ENCODE data around the gene ENTPD1.
"Not testable (repeated sequence)": the region's sequence is repeated elsewhere in the genome, so short reads cannot be mapped to it uniquely, and the experiment has no call there.

Gene ENTPD1

GRCh38 chr10:95729323-95730055 lies 26.5 kb upstream of the ENTPD1 start:
- Histone ChIP-seq H3K9me3 (ENCODE audit: insufficient read depth, low read length) (no peaks in the 10 kb centered on the region), H3K4me1 (ENCODE audit: low read length) (peaks cover 29% of the 10 kb centered on the region), H4K20me1 (ENCODE audit: insufficient read depth, low read length) (no peaks in the 10 kb centered on the region), H3K4me3 (ENCODE audit: low read length) (no peak overlapping the region), H2AFZ (ENCODE audit: low read depth, low read length) (peak overlapping the region; percentile 20; the same call in 1 of the 2 replicates), H3K4me2 (ENCODE audit: low read length) (peak overlapping the region; percentile 46), H3K79me2 (ENCODE audit: low read length) (no peaks in the 10 kb centered on the region), H3K27me3 (ENCODE audit: low read depth, low read length) (no peaks in the 10 kb centered on the region), H3K27ac (ENCODE audit: low read length) (peak overlapping the region; percentile 48), H3K9ac (ENCODE audit: low read length) (peak overlapping the region; percentile 25; the same call in 1 of the 2 replicates), H3K36me3 (replicated peaks; ENCODE audit: low read depth, low read length) (peaks cover 5% of the 10 kb centered on the region)
- TF ChIP-seq EZH2phosphoT487 (IDR thresholded peaks at IDR 0.05; ENCODE audit: low read depth) (no peak), CTCF (IDR thresholded peaks at IDR 0.05; ENCODE audit: low read depth, low read length) (no peak)

GRCh38 chr10:95730233-95730632 lies 25.7 kb upstream of the ENTPD1 start:
- TF ChIP-seq EZH2phosphoT487 (IDR thresholded peaks at IDR 0.05; ENCODE audit: low read depth): no peak
- TF ChIP-seq CTCF (IDR thresholded peaks at IDR 0.05; ENCODE audit: low read depth, low read length): no peak
- no peaks in the 10 kb centered on the region for H4K20me1 ChIP-seq (ENCODE audit: insufficient read depth, low read length)
- H3K4me1 ChIP-seq (ENCODE audit: low read length): peaks cover 29% of the 10 kb centered on the region
- H3K4me3 ChIP-seq (ENCODE audit: low read length): no peak overlapping the region
- peak overlapping the region; percentile 25; the same call in 1 of the 2 replicates for H3K9ac ChIP-seq (ENCODE audit: low read length)
- H3K79me2 ChIP-seq (ENCODE audit: low read length): no peaks in the 10 kb centered on the region
- H3K4me2 ChIP-seq (ENCODE audit: low read length): peak overlapping the region; percentile 46
- peaks cover 4% of the 10 kb centered on the region for H3K36me3 ChIP-seq (replicated peaks; ENCODE audit: low read depth, low read length)
- peak overlapping the region; percentile 20; the same call in 1 of the 2 replicates for H2AFZ ChIP-seq (ENCODE audit: low read depth, low read length)
- no peaks in the 10 kb centered on the region for H3K27me3 ChIP-seq (ENCODE audit: low read depth, low read length)
- H3K9me3 ChIP-seq (ENCODE audit: insufficient read depth, low read length): no peaks in the 10 kb centered on the region
- H3K27ac ChIP-seq (ENCODE audit: low read length): peak overlapping the region; percentile 48

GRCh38 chr10:95732907-95733306 lies 23.1 kb upstream of the ENTPD1 start:
- H3K27ac ChIP-seq (ENCODE audit: low read length); H2AFZ ChIP-seq (ENCODE audit: low read depth, low read length); H3K27me3 ChIP-seq (ENCODE audit: low read depth, low read length); H3K9me3 ChIP-seq (ENCODE audit: insufficient read depth, low read length); H4K20me1 ChIP-seq (ENCODE audit: insufficient read depth, low read length); H3K4me2 ChIP-seq (ENCODE audit: low read length); H3K4me3 ChIP-seq (ENCODE audit: low read length); H3K9ac ChIP-seq (ENCODE audit: low read length); H3K36me3 ChIP-seq (replicated peaks; ENCODE audit: low read depth, low read length); H3K79me2 ChIP-seq (ENCODE audit: low read length): not testable (repeated sequence)
- H3K4me1 ChIP-seq (ENCODE audit: low read length): peaks cover 29% of the 10 kb centered on the region

GRCh38 chr10:95739056-95739455 lies 16.9 kb upstream of the ENTPD1 start:
- no peaks in the 10 kb centered on the region for H3K36me3 ChIP-seq (replicated peaks; ENCODE audit: low read depth, low read length)
- H3K27ac ChIP-seq (ENCODE audit: low read length): no peak overlapping the region
- no peak overlapping the region for H3K4me2 ChIP-seq (ENCODE audit: low read length)
- H3K27me3 ChIP-seq (ENCODE audit: low read depth, low read length): no peaks in the 10 kb centered on the region
- H3K9ac ChIP-seq (ENCODE audit: low read length): no peak overlapping the region
- H3K4me3 ChIP-seq (ENCODE audit: low read length): no peak overlapping the region
- TF ChIP-seq EZH2phosphoT487 (IDR thresholded peaks at IDR 0.05; ENCODE audit: low read depth) (no peak), CTCF (IDR thresholded peaks at IDR 0.05; ENCODE audit: low read depth, low read length) (no peak)
- H3K79me2 ChIP-seq (ENCODE audit: low read length): no peaks in the 10 kb centered on the region
- 0 out of 2 replicates have a peak, but pooled peaks cover 5% of the 10 kb centered on the region for H3K4me1 ChIP-seq (ENCODE audit: low read length)
- no peaks in the 10 kb centered on the region for H4K20me1 ChIP-seq (ENCODE audit: insufficient read depth, low read length)
- no peaks in the 10 kb centered on the region for H3K9me3 ChIP-seq (ENCODE audit: insufficient read depth, low read length)
- no peak overlapping the region for H2AFZ ChIP-seq (ENCODE audit: low read depth, low read length)
